ENCODE data around the gene SYVN1. TPM values are rescaled to one million over a fixed set of nuclear protein-coding genes. Genes with fewer than 3 reads are reported as not detected.

SYVN1 gene
- total RNA-seq, 4 donors from 2014 or later: 20.4 to 39.3 (median 26.9) TPM

- DNase-seq: no peak
- TF ChIP-seq CTCF (IDR thresholded peaks at IDR 0.05) (no peak), POLR2A (IDR thresholded peaks at IDR 0.05) (no peak)
- Histone ChIP-seq H3K9me3 (peaks cover 0 to 2% (median 0%) of the 10 kb centered on the region in 3 donors), H3K4me3 (no peak overlapping the region), H3K36me3 (no peaks in the 10 kb centered on the region), H3K27ac (no peak overlapping the region), H3K27me3 (no peaks in the 10 kb centered on the region), H3K4me1 (peaks cover 0 to 24% (median 0%) of the 10 kb centered on the region in 3 donors)
- 68 to 79% methylated on average over 7 of the region's 7 CpGs for WGBS, 2 donors
- intact Hi-C loops (cut with DNase I): no loop called here
Observed at GRCh38 chr11:65141896-65142494, 7.7 kb upstream of the SYVN1 start.

GRCh38 chr11:65136515-65137096 is 2.3 kb upstream of the SYVN1 start:
- no peak for DNase-seq
- TF ChIP-seq CTCF (IDR thresholded peaks at IDR 0.05) (no peak), POLR2A (IDR thresholded peaks at IDR 0.05) (no peak)
- peaks cover 6 to 15% (median 12%) of the 10 kb centered on the region in 3 donors for H3K36me3 ChIP-seq
- peaks cover 22 to 67% (median 23%) of the 10 kb centered on the region in 3 donors for H3K4me1 ChIP-seq
- H3K4me3 ChIP-seq: no peak overlapping the region
- no peaks in the 10 kb centered on the region for H3K27me3 ChIP-seq
- intact Hi-C loops (cut with DNase I): no loop called here
- peak overlapping the region in 2 of 4 donors; percentile 99 for H3K27ac ChIP-seq
- WGBS, 2 donors: 79 to 91% methylated on average over 15 of the region's 15 CpGs
- no peaks in the 10 kb centered on the region for H3K9me3 ChIP-seq

GRCh38 chr11:65135633-65136145 is 1.4 kb upstream of the SYVN1 start:
- no peaks in the 10 kb centered on the region for H3K9me3 ChIP-seq
- peak overlapping the region in 3 of 4 donors; percentile 72 to 84 (median 80) for H3K4me3 ChIP-seq
- intact Hi-C loops (cut with DNase I): no loop called here
- 45 to 63% methylated on average over 11 of the region's 11 CpGs for WGBS, 2 donors
- no peak for DNase-seq
- TF ChIP-seq CTCF (IDR thresholded peaks at IDR 0.05): no peak
- TF ChIP-seq POLR2A (IDR thresholded peaks at IDR 0.05): no peak
- no peaks in the 10 kb centered on the region for H3K27me3 ChIP-seq
- H3K4me1 ChIP-seq: peaks cover 22 to 67% (median 23%) of the 10 kb centered on the region in 3 donors
- peaks cover 15 to 24% (median 19%) of the 10 kb centered on the region in 3 donors for H3K36me3 ChIP-seq
- peak overlapping the region; percentile 97 to 99 (median 98) for H3K27ac ChIP-seq

GRCh38 chr11:65134952-65135632 is 773 bp upstream of the SYVN1 start:
- intact Hi-C loops (cut with DNase I): no loop called here
- peaks cover 22 to 67% (median 23%) of the 10 kb centered on the region in 3 donors for H3K4me1 ChIP-seq
- TF ChIP-seq CTCF (IDR thresholded peaks at IDR 0.05) (peak in 1 of 6 experiments; percentile 10), POLR2A (IDR thresholded peaks at IDR 0.05) (peak in 1 of 4 donors; percentile 67)
- 1 to 6% methylated on average over 12 to 23 of the region's 24 CpGs for WGBS, 2 donors
- peak overlapping the region; percentile 97 to 99 (median 98) for H3K27ac ChIP-seq
- peaks cover 21 to 30% (median 25%) of the 10 kb centered on the region in 3 donors for H3K36me3 ChIP-seq
- DNase-seq: no peak
- peak overlapping the region; percentile 67 to 84 (median 76) for H3K4me3 ChIP-seq
- no peaks in the 10 kb centered on the region for H3K27me3 ChIP-seq
- no peaks in the 10 kb centered on the region for H3K9me3 ChIP-seq

Data from esophagus squamous epithelium (tissue), 5 donors.